ENCODE data around the gene NKAIN2. TPM values are rescaled to one million over a fixed set of nuclear protein-coding genes. Genes with fewer than 3 reads are reported as not detected.
A peak's percentile ranks its signal among the peaks of the same experiment; 100 is the strongest.

NKAIN2 gene
- total and polyA plus RNA-seq, 8 donors: 9.5 to 23.4 (median 18.9) TPM; not detected in 2

- no peaks in the 10 kb centered on the region for H3K9me3 ChIP-seq
- no peaks in the 10 kb centered on the region for H3K4me1 ChIP-seq
- ATAC-seq (no peak), DNase-seq (no peak)
- H3K4me3 ChIP-seq: no peak overlapping the region
- H3K36me3 ChIP-seq: no peaks in the 10 kb centered on the region
- no peaks in the 10 kb centered on the region for H3K27me3 ChIP-seq
- TF ChIP-seq, protein P1, sequence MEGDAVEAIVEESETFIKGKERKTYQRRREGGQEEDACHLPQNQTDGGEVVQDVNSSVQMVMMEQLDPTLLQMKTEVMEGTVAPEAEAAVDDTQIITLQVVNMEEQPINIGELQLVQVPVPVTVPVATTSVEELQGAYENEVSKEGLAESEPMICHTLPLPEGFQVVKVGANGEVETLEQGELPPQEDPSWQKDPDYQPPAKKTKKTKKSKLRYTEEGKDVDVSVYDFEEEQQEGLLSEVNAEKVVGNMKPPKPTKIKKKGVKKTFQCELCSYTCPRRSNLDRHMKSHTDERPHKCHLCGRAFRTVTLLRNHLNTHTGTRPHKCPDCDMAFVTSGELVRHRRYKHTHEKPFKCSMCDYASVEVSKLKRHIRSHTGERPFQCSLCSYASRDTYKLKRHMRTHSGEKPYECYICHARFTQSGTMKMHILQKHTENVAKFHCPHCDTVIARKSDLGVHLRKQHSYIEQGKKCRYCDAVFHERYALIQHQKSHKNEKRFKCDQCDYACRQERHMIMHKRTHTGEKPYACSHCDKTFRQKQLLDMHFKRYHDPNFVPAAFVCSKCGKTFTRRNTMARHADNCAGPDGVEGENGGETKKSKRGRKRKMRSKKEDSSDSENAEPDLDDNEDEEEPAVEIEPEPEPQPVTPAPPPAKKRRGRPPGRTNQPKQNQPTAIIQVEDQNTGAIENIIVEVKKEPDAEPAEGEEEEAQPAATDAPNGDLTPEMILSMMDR (IDR thresholded peaks at IDR 0.05): no peak
- intact Hi-C loops (cut with DNase I): no loop called here
- no peak overlapping the region for H3K27ac ChIP-seq
Measured at GRCh38 chr6:123931928-123932327, 128.3 kb downstream of the NKAIN2 start.

DNA sequence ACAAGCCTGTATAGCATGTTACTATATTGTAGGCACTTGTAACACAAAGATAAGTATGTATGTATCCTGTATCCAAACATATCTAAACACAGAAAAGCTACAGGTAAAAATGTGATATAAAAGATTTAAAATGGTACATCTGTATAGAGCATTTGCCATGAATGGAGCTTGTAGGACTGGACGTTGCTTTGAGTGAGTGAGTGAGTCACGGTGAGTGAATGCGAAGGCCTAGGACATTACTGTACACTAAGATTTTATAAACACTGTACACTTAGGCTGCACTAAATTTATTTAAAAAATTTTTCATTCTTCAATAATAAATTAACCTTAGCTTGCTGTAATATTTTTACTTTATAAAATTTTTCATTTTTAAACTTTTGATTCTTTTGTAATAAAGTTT, 136.9 kb downstream of the NKAIN2 start:
- no peak for DNase-seq
- Histone ChIP-seq H3K36me3 (no peaks in the 10 kb centered on the region), H3K4me1 (no peaks in the 10 kb centered on the region), H3K4me3 (no peak overlapping the region), H3K27me3 (no peaks in the 10 kb centered on the region), H3K27ac (no peak overlapping the region), H3K9me3 (no peaks in the 10 kb centered on the region)
- intact Hi-C loops (cut with DNase I): no loop called here
- ATAC-seq: no peak
- TF ChIP-seq, protein P1 (IDR thresholded peaks at IDR 0.05): no peak

DNA sequence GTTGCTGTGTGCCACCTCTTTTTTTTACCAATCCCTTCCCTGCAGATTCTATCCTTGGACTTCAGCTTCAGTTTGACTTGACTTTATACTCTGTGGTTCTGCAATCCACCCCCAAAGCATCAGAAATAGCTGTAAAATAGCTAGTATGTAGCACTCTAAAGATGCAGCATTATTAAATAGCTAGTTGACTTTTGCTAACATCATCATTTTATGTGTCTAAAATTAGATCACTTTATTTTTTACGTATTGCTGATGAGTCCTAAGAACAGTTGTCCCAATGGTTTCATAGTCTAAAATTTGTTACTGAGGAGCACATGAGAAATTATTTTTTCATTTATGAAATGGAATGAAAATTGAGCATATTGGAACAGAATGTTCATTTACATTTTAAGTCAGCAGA, 138.2 kb downstream of the NKAIN2 start:
- DNase-seq: no peak
- no peak overlapping the region for H3K4me3 ChIP-seq
- no peaks in the 10 kb centered on the region for H3K36me3 ChIP-seq
- H3K27me3 ChIP-seq: no peaks in the 10 kb centered on the region
- no peaks in the 10 kb centered on the region for H3K4me1 ChIP-seq
- TF ChIP-seq, protein P1 (IDR thresholded peaks at IDR 0.05): no peak
- intact Hi-C loops (cut with DNase I): no loop called here
- H3K27ac ChIP-seq: no peak overlapping the region
- ATAC-seq: no peak
- H3K9me3 ChIP-seq: no peaks in the 10 kb centered on the region

DNA sequence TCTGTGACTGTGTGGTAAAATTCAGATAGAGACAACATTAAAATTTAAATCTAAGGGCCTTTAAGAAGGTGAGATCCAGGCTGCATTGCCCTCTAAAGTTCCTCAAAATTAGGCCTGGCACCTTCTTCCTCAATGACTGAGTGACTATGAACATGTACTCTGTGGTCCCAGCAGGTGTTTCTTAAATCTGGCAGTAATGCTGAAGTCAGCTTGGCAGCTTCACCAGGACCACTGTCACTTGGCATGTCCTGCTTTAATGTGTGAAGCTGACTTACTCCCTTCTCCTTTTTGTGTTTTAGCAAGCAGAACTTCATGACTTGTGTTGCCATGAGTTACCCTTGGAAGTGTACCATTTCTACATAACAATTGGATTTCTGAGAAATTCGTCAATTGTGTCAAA, 141.7 kb downstream of the NKAIN2 start:
- H3K36me3 ChIP-seq: no peaks in the 10 kb centered on the region
- no peaks in the 10 kb centered on the region for H3K9me3 ChIP-seq
- DNase-seq (no peak), ATAC-seq (no peak)
- no peaks in the 10 kb centered on the region for H3K27me3 ChIP-seq
- intact Hi-C loops (cut with DNase I): no loop called here
- H3K4me1 ChIP-seq: no peaks in the 10 kb centered on the region
- TF ChIP-seq, protein P1 (IDR thresholded peaks at IDR 0.05): no peak
- H3K4me3 ChIP-seq: no peak overlapping the region
- H3K27ac ChIP-seq: no peak overlapping the region

DNA sequence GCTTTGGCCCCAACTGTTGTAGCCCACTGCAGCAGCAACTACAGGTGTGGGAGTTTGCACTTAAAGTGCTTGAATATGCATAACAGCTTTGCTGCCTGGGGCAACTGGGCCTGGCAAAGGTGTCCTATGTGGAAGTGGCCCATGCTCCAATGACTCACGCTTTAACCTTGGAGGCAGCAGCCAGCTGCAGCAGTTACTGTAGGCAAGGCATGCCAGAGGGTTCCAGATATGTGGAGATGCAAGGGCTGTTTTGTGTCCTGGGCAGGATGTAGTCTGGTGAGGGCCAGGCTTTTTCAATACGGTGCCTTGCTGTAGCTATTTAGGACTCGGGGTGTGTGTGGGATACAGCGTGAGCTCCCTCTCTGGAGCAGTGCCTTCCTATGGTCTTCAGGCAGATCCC, 150.3 kb downstream of the NKAIN2 start:
- no peak overlapping the region for H3K4me3 ChIP-seq
- no peaks in the 10 kb centered on the region for H3K27me3 ChIP-seq
- ATAC-seq (no peak), DNase-seq (peak in 1 of 4 donors; percentile 26)
- H3K36me3 ChIP-seq: no peaks in the 10 kb centered on the region
- TF ChIP-seq, protein P1 (IDR thresholded peaks at IDR 0.05): no peak
- H3K27ac ChIP-seq: no peak overlapping the region
- peaks cover 0 to 14% of the 10 kb centered on the region in 2 donors for H3K9me3 ChIP-seq
- H3K4me1 ChIP-seq: no peaks in the 10 kb centered on the region
- intact Hi-C loops (cut with DNase I): no loop called here
